MM.1S (cell line): ENCODE measurements around the gene DUSP9.
"Not testable (repeated sequence)": the region's sequence is repeated elsewhere in the genome, so short reads cannot be mapped to it uniquely, and the experiment has no call there.

ENCODE experiments used
- EZH2phosphoT487 ChIP-seq: fragments of 300-600 bp; sonication (generic); IDR thresholded peaks from 2 replicates; pipeline ENCODE4 v1.6.1; 2018; ENCODE audit warnings: antibody characterized with exemption, low read length
- TF ChIP-seq, protein P1 (sequence below): fragments of 300-600 bp; sonication (generic); IDR thresholded peaks from 2 replicates; pipeline ENCODE4 v1.5.1; 2016; ENCODE audit warnings: antibody characterized with exemption, low read length, mixed read lengths

DNA sequence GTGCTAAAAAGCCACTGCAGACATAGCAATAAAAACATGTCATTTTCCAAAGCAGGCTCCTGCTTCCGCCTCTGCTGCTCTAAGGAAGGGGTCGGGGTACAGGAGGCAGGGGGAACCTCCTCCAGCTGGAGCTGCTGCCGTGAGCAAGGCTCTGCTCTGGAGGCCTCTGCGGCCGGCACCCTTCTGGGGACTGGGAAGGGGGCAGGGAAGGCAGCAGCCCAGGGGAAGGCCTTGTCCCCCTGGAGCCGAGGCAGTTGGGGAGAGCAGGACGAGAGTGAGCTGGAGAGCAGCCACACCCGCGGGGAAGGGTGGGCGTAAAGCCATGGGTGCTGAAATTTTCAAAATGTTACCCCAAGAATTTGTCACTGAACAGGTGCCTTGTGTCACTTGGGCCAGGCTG lies 49.5 kb downstream of the DUSP9 start:
- TF ChIP-seq, protein P1, sequence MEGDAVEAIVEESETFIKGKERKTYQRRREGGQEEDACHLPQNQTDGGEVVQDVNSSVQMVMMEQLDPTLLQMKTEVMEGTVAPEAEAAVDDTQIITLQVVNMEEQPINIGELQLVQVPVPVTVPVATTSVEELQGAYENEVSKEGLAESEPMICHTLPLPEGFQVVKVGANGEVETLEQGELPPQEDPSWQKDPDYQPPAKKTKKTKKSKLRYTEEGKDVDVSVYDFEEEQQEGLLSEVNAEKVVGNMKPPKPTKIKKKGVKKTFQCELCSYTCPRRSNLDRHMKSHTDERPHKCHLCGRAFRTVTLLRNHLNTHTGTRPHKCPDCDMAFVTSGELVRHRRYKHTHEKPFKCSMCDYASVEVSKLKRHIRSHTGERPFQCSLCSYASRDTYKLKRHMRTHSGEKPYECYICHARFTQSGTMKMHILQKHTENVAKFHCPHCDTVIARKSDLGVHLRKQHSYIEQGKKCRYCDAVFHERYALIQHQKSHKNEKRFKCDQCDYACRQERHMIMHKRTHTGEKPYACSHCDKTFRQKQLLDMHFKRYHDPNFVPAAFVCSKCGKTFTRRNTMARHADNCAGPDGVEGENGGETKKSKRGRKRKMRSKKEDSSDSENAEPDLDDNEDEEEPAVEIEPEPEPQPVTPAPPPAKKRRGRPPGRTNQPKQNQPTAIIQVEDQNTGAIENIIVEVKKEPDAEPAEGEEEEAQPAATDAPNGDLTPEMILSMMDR = not testable (repeated sequence)
- TF ChIP-seq EZH2phosphoT487 = not testable (repeated sequence)
